Keratinocyte (primary cell): ENCODE data around the gene DTNB. TPM values are rescaled to one million over a fixed set of nuclear protein-coding genes. Genes with fewer than 3 reads are reported as not detected.

Experiments
- DNase-seq: peaks from one replicate; pipeline ENCODE4 v3.0.0-alpha.2; 2011; ENCODE audit warnings: low read depth, missing footprints, low spot score
- FAIRE-seq: peaks from 2 replicates; lab custom pipeline; 2011; peaks lifted over from hg19 to GRCh38; lab: Jason Lieb, UNC
- H2AFZ ChIP-seq: 2 replicates; pipeline ENCODE4 v1.6.0; 2012; ENCODE audit warnings: low read length, control low read depth, inconsistent platforms; ENCODE audit not compliant: control insufficient read depth
- H3K27ac ChIP-seq: 2 replicates; pipeline ENCODE4 v1.5.1; 2011; ENCODE audit warnings: low read length; ENCODE audit not compliant: control insufficient read depth, insufficient read depth
- H3K27me3 ChIP-seq: 3 replicates; pipeline ENCODE4 v1.6.0; 2011; ENCODE audit warnings: low read length; ENCODE audit not compliant: control insufficient read depth, insufficient read depth; ENCODE audit errors: extremely low read depth
- H3K36me3 ChIP-seq, 2 experiments: 2 replicates in 1 of 2; 3 replicates in 1 of 2; pipeline ENCODE4 v1.5.1; 2011; ENCODE audit warnings: low read length in 2 of 2, mild to moderate bottlenecking in 1 of 2; ENCODE audit not compliant: control insufficient read depth in 2 of 2, insufficient read depth in 2 of 2; ENCODE audit errors: extremely low read depth in 1 of 2
- H3K4me1 ChIP-seq: 3 replicates; pipeline ENCODE4 v1.5.1; 2011; ENCODE audit warnings: low read length; ENCODE audit not compliant: control insufficient read depth, insufficient read depth; ENCODE audit errors: extremely low read depth
- H3K4me2 ChIP-seq: 3 replicates; pipeline ENCODE4 v1.6.0; 2011; ENCODE audit warnings: low read depth, low read length; ENCODE audit not compliant: control insufficient read depth, insufficient read depth; ENCODE audit errors: extremely low read depth
- H3K4me3 ChIP-seq, 3 experiments: fragments of 200-600 bp in 1 of 3; sonication (generic) in 1 of 3; 2 replicates in 2 of 3; 3 replicates in 1 of 3; pipeline ENCODE4 v1.5.1; 2011 to 2016; ENCODE audit warnings: low read length in 3 of 3, mild to moderate bottlenecking in 3 of 3, control low read depth in 2 of 3, inconsistent platforms in 1 of 3, low read depth in 1 of 3, mixed read lengths in 1 of 3, mixed run types in 1 of 3, moderate library complexity in 1 of 3; ENCODE audit not compliant: control insufficient read depth in 2 of 3, insufficient read depth in 2 of 3; ENCODE audit errors: extremely low read depth in 1 of 3
- H3K79me2 ChIP-seq: 2 replicates; pipeline ENCODE4 v1.6.0; 2012; ENCODE audit warnings: low read length; ENCODE audit not compliant: control insufficient read depth, insufficient read depth
- H3K9ac ChIP-seq: 3 replicates; pipeline ENCODE4 v1.6.0; 2011; ENCODE audit warnings: low read length; ENCODE audit not compliant: control insufficient read depth, insufficient read depth; ENCODE audit errors: extremely low read depth
- H3K9me1 ChIP-seq: 3 replicates; pipeline ENCODE4 v1.6.0; 2011; ENCODE audit warnings: low read length; ENCODE audit not compliant: control insufficient read depth, insufficient read depth; ENCODE audit errors: extremely low read depth
- H3K9me3 ChIP-seq: 2 replicates; pipeline ENCODE4 v1.5.1; 2012; ENCODE audit warnings: low read depth, low read length; ENCODE audit not compliant: control insufficient read depth
- H4K20me1 ChIP-seq: 3 replicates; pipeline ENCODE4 v1.6.0; 2011; ENCODE audit warnings: low read length; ENCODE audit not compliant: control insufficient read depth, insufficient read depth; ENCODE audit errors: extremely low read depth
- EZH2 ChIP-seq: IDR thresholded peaks from one replicate; pipeline ENCODE4 v1.6.1; 2012; ENCODE audit warnings: inconsistent platforms, mild to moderate bottlenecking, low read length, moderate library complexity
- dilution Hi-C: fragments of 300-500 bp; cut with MboI; formaldehyde crosslinking; loops from one replicate; pipeline ENCODE4 v1.7.0; 2020; ENCODE audit warnings: low sequenced_read_pairs; ENCODE audit not compliant: extremely low pct_ligation_motif_present
- polyA plus RNA-seq, 5 experiments: library from polyadenylated mRNA; depleted of rRNA in 3 of 5; stranded (reverse) in 3 of 5; stranded (forward) in 1 of 5; unstranded in 1 of 5; fragments of >200 nt; gene quantifications; 1 replicate in 1 of 5; 2 replicates in 3 of 5; 3 replicates in 1 of 5; pipeline versions ENCODE4 v1.2.1 to v1.2.3, GENCODE V29; 2011 to 2012; ENCODE audit warnings: missing spikeins in 2 of 5, low read depth in 1 of 5, low replicate concordance in 1 of 5
- TF ChIP-seq, protein P1 (sequence below), 3 experiments: IDR thresholded peaks in 1 of 3; conservative IDR thresholded peaks in 1 of 3; optimal IDR thresholded peaks in 1 of 3; 2 replicates in 2 of 3; 3 replicates in 1 of 3; pipeline versions ENCODE3 to v1.5.1; 2011; ENCODE audit warnings: low read length in 3 of 3, mild to moderate bottlenecking in 3 of 3, moderate library complexity in 2 of 3, control low read depth in 1 of 3, inconsistent platforms in 1 of 3; ENCODE audit not compliant: insufficient read depth in 2 of 3; ENCODE audit errors: extremely low read depth in 1 of 3

Gene DTNB
- polyA plus RNA-seq, 1 donor (not counting 4 experiments of a cell fraction or from before 2014, with no cell fraction given), result 31.5 TPM

GRCh38 chr2:25365241-25365640 is 308.1 kb downstream of the DTNB start:
- H3K9me3 ChIP-seq, result no peaks in the 10 kb centered on the region
- H3K9me1 ChIP-seq, result no peaks in the 10 kb centered on the region
- H3K27ac ChIP-seq, result peak overlapping the region; percentile 58
- FAIRE-seq (peak; percentile 90), DNase-seq (no peak)
- peak overlapping the region; percentile 77 for H2AFZ ChIP-seq
- dilution Hi-C loops, result no loop called here
- TF ChIP-seq, protein P1, sequence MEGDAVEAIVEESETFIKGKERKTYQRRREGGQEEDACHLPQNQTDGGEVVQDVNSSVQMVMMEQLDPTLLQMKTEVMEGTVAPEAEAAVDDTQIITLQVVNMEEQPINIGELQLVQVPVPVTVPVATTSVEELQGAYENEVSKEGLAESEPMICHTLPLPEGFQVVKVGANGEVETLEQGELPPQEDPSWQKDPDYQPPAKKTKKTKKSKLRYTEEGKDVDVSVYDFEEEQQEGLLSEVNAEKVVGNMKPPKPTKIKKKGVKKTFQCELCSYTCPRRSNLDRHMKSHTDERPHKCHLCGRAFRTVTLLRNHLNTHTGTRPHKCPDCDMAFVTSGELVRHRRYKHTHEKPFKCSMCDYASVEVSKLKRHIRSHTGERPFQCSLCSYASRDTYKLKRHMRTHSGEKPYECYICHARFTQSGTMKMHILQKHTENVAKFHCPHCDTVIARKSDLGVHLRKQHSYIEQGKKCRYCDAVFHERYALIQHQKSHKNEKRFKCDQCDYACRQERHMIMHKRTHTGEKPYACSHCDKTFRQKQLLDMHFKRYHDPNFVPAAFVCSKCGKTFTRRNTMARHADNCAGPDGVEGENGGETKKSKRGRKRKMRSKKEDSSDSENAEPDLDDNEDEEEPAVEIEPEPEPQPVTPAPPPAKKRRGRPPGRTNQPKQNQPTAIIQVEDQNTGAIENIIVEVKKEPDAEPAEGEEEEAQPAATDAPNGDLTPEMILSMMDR (optimal IDR thresholded peaks at IDR 0.05 in 1 of 3, IDR thresholded peaks at IDR 0.05 in 1 of 3, conservative IDR thresholded peaks at IDR 0.05 in 1 of 3; ENCODE audit: extremely low read depth in 1 of 3, insufficient read depth in 2 of 3, low read length in 3 of 3), result no peak
- no peak for TF ChIP-seq EZH2
- H3K4me2 ChIP-seq, result peak overlapping the region; percentile 73
- H4K20me1 ChIP-seq, result no peaks in the 10 kb centered on the region
- peak overlapping the region; percentile 28 for H3K9ac ChIP-seq
- H3K4me3 ChIP-seq, result peak overlapping the region in 1 of 3 experiments; percentile 40
- H3K27me3 ChIP-seq, result no peaks in the 10 kb centered on the region
- H3K4me1 ChIP-seq, result peaks cover 37% of the 10 kb centered on the region
- no peaks in the 10 kb centered on the region for H3K36me3 ChIP-seq
- H3K79me2 ChIP-seq, result no peaks in the 10 kb centered on the region

DNA sequence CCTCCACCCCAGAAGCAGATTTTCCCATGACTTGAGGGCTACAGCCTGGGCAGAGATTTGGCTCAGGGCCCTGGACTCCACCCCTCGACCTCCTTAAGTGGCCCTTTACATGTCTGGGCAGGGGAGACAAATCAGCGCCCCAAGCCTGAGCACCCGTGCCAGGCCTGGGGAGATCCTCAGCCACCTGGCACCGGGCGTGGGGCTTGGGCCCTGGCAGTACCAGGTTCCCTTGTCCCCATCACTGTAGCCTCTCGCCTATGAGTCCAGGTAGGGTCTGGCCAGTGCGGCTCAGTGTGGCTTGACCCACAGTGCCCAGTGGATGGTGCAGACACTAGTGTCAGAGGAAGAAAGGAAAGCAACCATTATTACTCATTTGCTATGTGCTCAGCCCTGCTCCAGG is 309.6 kb downstream of the DTNB start:
- Histone ChIP-seq H3K9ac (no peak overlapping the region), H3K27me3 (no peaks in the 10 kb centered on the region), H3K79me2 (no peaks in the 10 kb centered on the region), H3K4me2 (peak overlapping the region; percentile 37), H3K9me1 (no peaks in the 10 kb centered on the region), H3K4me1 (peaks cover 37% of the 10 kb centered on the region), H3K36me3 (no peaks in the 10 kb centered on the region), H3K4me3 (no peak overlapping the region), H3K27ac (no peak overlapping the region), H2AFZ (no peak overlapping the region), H4K20me1 (no peaks in the 10 kb centered on the region), H3K9me3 (no peaks in the 10 kb centered on the region)
- dilution Hi-C loops, result no loop called here
- no peak for FAIRE-seq
- no peak for DNase-seq
- TF ChIP-seq, protein P1 (optimal IDR thresholded peaks at IDR 0.05 in 1 of 3, IDR thresholded peaks at IDR 0.05 in 1 of 3, conservative IDR thresholded peaks at IDR 0.05 in 1 of 3; ENCODE audit: extremely low read depth in 1 of 3, insufficient read depth in 2 of 3, low read length in 3 of 3), result no peak
- no peak for TF ChIP-seq EZH2
